Fibroblast of mammary gland (primary cell): ENCODE measurements around the gene CAVIN3.

Source experiments
- DNase-seq: peaks from one replicate; pipeline ENCODE4 v3.0.0-alpha.2; 2010; ENCODE audit warnings: low read depth
- H3K4me3 ChIP-seq: 2 replicates; pipeline ENCODE4 v1.5.1; 2011; ENCODE audit warnings: low read depth, mild to moderate bottlenecking, low read length, moderate library complexity; ENCODE audit not compliant: control insufficient read depth
- CTCF ChIP-seq: conservative IDR thresholded peaks from 2 replicates; pipeline ENCODE4 v1.5.1; 2011; ENCODE audit warnings: low read depth, low read length, inconsistent platforms; ENCODE audit not compliant: control insufficient read depth, insufficient read depth

CAVIN3 gene

GRCh38 chr11:6320411-6321155 is at the start of gene CAVIN3:
CAVIN3 (minus strand) TSS chr11:6320501; CDS start chr11:6320476, 25 bp downstream.
- TF ChIP-seq CTCF: no peak
- peak; percentile 88 for DNase-seq
- peak within 1 kb of the TSS; percentile 88 for H3K4me3 ChIP-seq

- DNase-seq: no peak
- TF ChIP-seq CTCF: no peak
- H3K4me3 ChIP-seq: no peak overlapping the region
Measured at GRCh38 chr11:6365659-6366058, 45.4 kb upstream of the CAVIN3 start.

- TF ChIP-seq CTCF: peak; percentile 96
- peak; percentile 81 for DNase-seq
- H3K4me3 ChIP-seq: no peak overlapping the region
Measured at GRCh38 chr11:6362873-6363678, 42.8 kb upstream of the CAVIN3 start.

- no peak for DNase-seq
- TF ChIP-seq CTCF: no peak
- no peak overlapping the region for H3K4me3 ChIP-seq
Measured at GRCh38 chr11:6362185-6362872, 42.0 kb upstream of the CAVIN3 start.

- no peak overlapping the region for H3K4me3 ChIP-seq
- DNase-seq: no peak
- no peak for TF ChIP-seq CTCF
Measured at GRCh38 chr11:6360183-6360582, 39.9 kb upstream of the CAVIN3 start.

- no peak overlapping the region for H3K4me3 ChIP-seq
- TF ChIP-seq CTCF: no peak
- DNase-seq: peak; percentile 96
Measured at GRCh38 chr11:6357222-6357621, 36.9 kb upstream of the CAVIN3 start.
